22Rv1 (cell line): ENCODE measurements around the gene ZNG1B.
"Not testable (repeated sequence)": the region's sequence is repeated elsewhere in the genome, so short reads cannot be mapped to it uniquely, and the experiment has no call there.

Source experiments
- CTCF ChIP-seq: fragments of 450-650 bp; IDR thresholded peaks from 2 replicates; pipeline ENCODE4 v1.5.1; 2017; ENCODE audit warnings: mild to moderate bottlenecking
- ZFX ChIP-seq: fragments of 450-650 bp; IDR thresholded peaks from 2 replicates; pipeline ENCODE4 v1.6.1; 2017; ENCODE audit warnings: antibody characterized with exemption, borderline replicate concordance

DNA sequence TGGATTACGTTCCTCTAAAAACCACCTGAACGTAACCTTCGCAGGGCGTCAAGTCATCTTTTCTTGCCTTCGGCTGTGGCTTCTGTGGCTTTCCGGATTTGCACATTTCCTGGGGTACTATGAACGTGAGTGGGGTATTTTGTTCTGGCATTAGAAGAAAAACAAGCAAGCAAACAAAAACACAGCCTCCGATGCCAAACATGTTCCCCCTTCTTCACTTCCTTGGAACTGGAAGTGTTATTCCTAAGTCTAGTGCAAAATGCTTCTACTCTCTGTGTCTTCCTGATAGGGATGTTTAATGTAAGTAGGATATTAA lies 63.2 kb downstream of the ZNG1B start:
- TF ChIP-seq CTCF, ZFX: not testable (repeated sequence)
